Activated CD4-positive, alpha-beta T cell treated with anti-CD3 and anti-CD28 coated beads, Interleukin-2, amount 10 ng/mL, durations not matched to agents 24 days and 14 days (primary cell): ENCODE results near the gene NT5M. TPM values are rescaled to one million over a fixed set of nuclear protein-coding genes. Genes with fewer than 3 reads are reported as not detected.

ENCODE experiments used
- DNase-seq: peaks from one replicate; pipeline ENCODE4 v3.0.0; 2022
- H3K27ac Mint-ChIP-seq: one replicate; pipeline ENCODE4 v1.8.0; 2022; ENCODE audit warnings: mild to moderate bottlenecking, mixed read lengths
- H3K27me3 Mint-ChIP-seq: one replicate; pipeline ENCODE4 v1.8.0; 2022; ENCODE audit warnings: mixed read lengths
- H3K36me3 Mint-ChIP-seq: one replicate; pipeline ENCODE4 v1.8.0; 2022; ENCODE audit warnings: low read depth, mild to moderate bottlenecking, mixed read lengths
- H3K4me1 Mint-ChIP-seq: one replicate; pipeline ENCODE4 v1.8.0; 2021; ENCODE audit warnings: mixed read lengths
- H3K4me3 Mint-ChIP-seq: one replicate; pipeline ENCODE4 v1.8.0; 2022; ENCODE audit warnings: mild to moderate bottlenecking, moderate library complexity, mixed read lengths
- H3K9me3 Mint-ChIP-seq: one replicate; pipeline ENCODE4 v1.8.0; 2021; ENCODE audit warnings: mixed read lengths
- intact Hi-C: fragments of 100-400 bp; cut with micrococcal nuclease; formaldehyde crosslinking; loops from one replicate; pipeline ENCODE4 v1.15.1; 2023
- total RNA-seq: library from RNA; stranded (reverse); gene quantifications from 2 replicates; pipeline ENCODE4 v1.2.3, GENCODE V29; 2022

The NT5M gene
- total RNA-seq, 1 donor from 2014 or later: 7.1 TPM

GRCh38 chr17:17386094-17386800, 83.1 kb downstream of the NT5M start:
- Mint-ChIP-seq H3K9me3 (no peaks in the 10 kb centered on the region), H3K27ac (no peak overlapping the region), H3K4me3 (no peak overlapping the region), H3K36me3 (no peaks in the 10 kb centered on the region), H3K4me1 (peaks cover 4% of the 10 kb centered on the region), H3K27me3 (peaks cover 5% of the 10 kb centered on the region)
- no peak for DNase-seq
- intact Hi-C loops: no loop called here

- H3K36me3 Mint-ChIP-seq: no peaks in the 10 kb centered on the region
- H3K27ac Mint-ChIP-seq: no peak overlapping the region
- no peak for DNase-seq
- H3K4me1 Mint-ChIP-seq: peaks cover 7% of the 10 kb centered on the region
- H3K27me3 Mint-ChIP-seq: peaks cover 9% of the 10 kb centered on the region
- H3K9me3 Mint-ChIP-seq: no peaks in the 10 kb centered on the region
- intact Hi-C loops: no loop called here
- H3K4me3 Mint-ChIP-seq: no peak overlapping the region
Measured at GRCh38 chr17:17387017-17387497, 83.9 kb downstream of the NT5M start.

- Mint-ChIP-seq H3K9me3 (no peaks in the 10 kb centered on the region), H3K27me3 (peaks cover 9% of the 10 kb centered on the region), H3K4me1 (peaks cover 12% of the 10 kb centered on the region), H3K36me3 (no peaks in the 10 kb centered on the region), H3K27ac (no peak overlapping the region), H3K4me3 (no peak overlapping the region)
- intact Hi-C loops: no loop called here
- DNase-seq: no peak
Measured at GRCh38 chr17:17387498-17388362, 84.6 kb downstream of the NT5M start.

- peaks cover 10% of the 10 kb centered on the region for H3K27me3 Mint-ChIP-seq
- no peaks in the 10 kb centered on the region for H3K36me3 Mint-ChIP-seq
- peaks cover 12% of the 10 kb centered on the region for H3K4me1 Mint-ChIP-seq
- intact Hi-C loops: no loop called here
- no peak overlapping the region for H3K4me3 Mint-ChIP-seq
- H3K9me3 Mint-ChIP-seq: no peaks in the 10 kb centered on the region
- DNase-seq: no peak
- no peak overlapping the region for H3K27ac Mint-ChIP-seq
Measured at GRCh38 chr17:17388657-17389496, 85.7 kb downstream of the NT5M start.

- intact Hi-C loops: no loop called here
- H3K27me3 Mint-ChIP-seq: peaks cover 10% of the 10 kb centered on the region
- peak overlapping the region; percentile 64 for H3K27ac Mint-ChIP-seq
Measured at GRCh38 chr17:17391668-17392370, 88.6 kb downstream of the NT5M start.

GRCh38 chr17:17393976-17394375, 90.8 kb downstream of the NT5M start:
- Mint-ChIP-seq H3K4me1 (peaks cover 12% of the 10 kb centered on the region), H3K36me3 (no peaks in the 10 kb centered on the region), H3K27ac (no peak overlapping the region), H3K4me3 (no peak overlapping the region), H3K27me3 (peaks cover 10% of the 10 kb centered on the region), H3K9me3 (no peaks in the 10 kb centered on the region)
- intact Hi-C loops: no loop called here
- DNase-seq: no peak

More at GRCh38 chr17:17391668-17392370, 88.6 kb downstream of the NT5M start:
- peak overlapping the region; percentile 75 for H3K4me3 Mint-ChIP-seq
- H3K36me3 Mint-ChIP-seq: no peaks in the 10 kb centered on the region
- peaks cover 12% of the 10 kb centered on the region for H3K4me1 Mint-ChIP-seq
- DNase-seq: peak; percentile 84
- no peaks in the 10 kb centered on the region for H3K9me3 Mint-ChIP-seq

GRCh38 chr17:17394494-17394893, 91.3 kb downstream of the NT5M start:
- H3K9me3 Mint-ChIP-seq: no peaks in the 10 kb centered on the region
- intact Hi-C loops: no loop called here
- no peak for DNase-seq
- H3K27ac Mint-ChIP-seq: no peak overlapping the region
- H3K36me3 Mint-ChIP-seq: no peaks in the 10 kb centered on the region
- no peak overlapping the region for H3K4me3 Mint-ChIP-seq
- peaks cover 10% of the 10 kb centered on the region for H3K27me3 Mint-ChIP-seq
- peaks cover 12% of the 10 kb centered on the region for H3K4me1 Mint-ChIP-seq

GRCh38 chr17:17395246-17395802, 92.2 kb downstream of the NT5M start:
- peaks cover 8% of the 10 kb centered on the region for H3K27me3 Mint-ChIP-seq
- peaks cover 12% of the 10 kb centered on the region for H3K4me1 Mint-ChIP-seq
- H3K27ac Mint-ChIP-seq: no peak overlapping the region
- intact Hi-C loops: no loop called here
- H3K36me3 Mint-ChIP-seq: no peaks in the 10 kb centered on the region
- H3K9me3 Mint-ChIP-seq: no peaks in the 10 kb centered on the region
- no peak for DNase-seq
- no peak overlapping the region for H3K4me3 Mint-ChIP-seq

- H3K36me3 Mint-ChIP-seq: no peaks in the 10 kb centered on the region
- no peak for DNase-seq
- peaks cover 8% of the 10 kb centered on the region for H3K27me3 Mint-ChIP-seq
- no peak overlapping the region for H3K4me3 Mint-ChIP-seq
- intact Hi-C loops: no loop called here
- no peaks in the 10 kb centered on the region for H3K9me3 Mint-ChIP-seq
- no peak overlapping the region for H3K27ac Mint-ChIP-seq
- H3K4me1 Mint-ChIP-seq: peaks cover 12% of the 10 kb centered on the region
Measured at GRCh38 chr17:17395885-17396284, 92.7 kb downstream of the NT5M start.

Other genes starting within 250 kb of the NT5M start
- gene PLD6, start 97.0 kb upstream of the NT5M start, total RNA-seq: 17.2 and 17.3 TPM in 2 replicates
- 34.1 and 34.7 TPM in 2 replicates for gene FLCN, start 66.2 kb upstream of the NT5M start, total RNA-seq
- 125 and 133 TPM in 2 replicates for gene COPS3, start 22.1 kb upstream of the NT5M start, total RNA-seq
- gene MED9, start 173.6 kb downstream of the NT5M start, total RNA-seq: 14.4 and 15.3 TPM in 2 replicates
- 6.6 and 7.5 TPM in 2 replicates for gene RASD1, start 193.0 kb downstream of the NT5M start, total RNA-seq